HCT116 (cell line): ENCODE measurements around the gene OR2AT4. TPM values are rescaled to one million over a fixed set of nuclear protein-coding genes. Genes with fewer than 3 reads are reported as not detected.

ENCODE experiments used
- ATAC-seq: fragments of 200-7000 bp; cut with Tn5 transposase; 2 replicates; pipeline ENCODE4 v1.9.1; 2020; ENCODE audit warnings: mild to moderate bottlenecking, moderate library complexity
- BruUV-seq: library from RNA; stranded (reverse); fragments of 400-500 nt; replicated peaks from 2 replicates; lab custom pipeline; 2021; lab: Mats Ljungman, UMichigan
- CTCF ChIA-PET: fragments of 300-600 bp; sonication (Branson Sonifier 250); formaldehyde crosslinking; loops from one replicate; lab custom pipeline; 2021; ENCODE audit warnings: antibody characterized with exemption; lab: Charles Lee
- POLR2A ChIA-PET: fragments of 300-600, 350-600 bp; sonication (Branson Sonifier 250); formaldehyde crosslinking; loops from one replicate; lab custom pipeline; 2021; ENCODE audit warnings: antibody characterized with exemption; lab: Charles Lee
- RAD21 ChIA-PET, 2 experiments: fragments of 300-600 bp; sonication (Branson Sonifier 250); formaldehyde crosslinking; loops; one replicate each; lab custom pipeline; 2023; ENCODE audit warnings: low total read pairs in 2 of 2; ENCODE audit not compliant: uncharacterized antibody in 2 of 2, unreplicated experiment in 2 of 2, low non-redundant PET in 1 of 2; lab: Charles Lee
- DNase-seq: peaks from one replicate; pipeline ENCODE4 v3.0.0-alpha.2; 2010; ENCODE audit warnings: low read depth, low spot score
- H2AFZ ChIP-seq: fragments of 200-600 bp; shearing (Covaris generic), sonication (generic); 2 replicates; pipeline ENCODE4 v1.6.1; 2017; ENCODE audit warnings: low read depth, mixed run types, mixed read lengths, antibody characterized with exemption, low read length; ENCODE audit not compliant: poor library complexity, severe bottlenecking
- H3K27ac ChIP-seq: 2 replicates; pipeline ENCODE4 v1.5.1; 2012; ENCODE audit warnings: low read depth, low read length
- H3K27me3 ChIP-seq: fragments of 200-600 bp; sonication (generic); 2 replicates; pipeline ENCODE4 v1.6.1; 2016; ENCODE audit warnings: mixed run types, low read length, mixed read lengths; ENCODE audit not compliant: insufficient read depth
- H3K36me3 ChIP-seq, 2 experiments: fragments of 200-500 bp in 1 of 2; fragments of 200-600 bp in 1 of 2; sonication (Bioruptor generic) in 1 of 2; sonication (generic) in 1 of 2; 2 replicates each; pipeline versions ENCODE4 v1.5.1 to v1.6.1; 2014 to 2016; ENCODE audit warnings: low read length in 2 of 2, inconsistent platforms in 1 of 2, mixed read lengths in 1 of 2, mixed run types in 1 of 2; ENCODE audit not compliant: insufficient read depth in 2 of 2, control insufficient read depth in 1 of 2
- H3K4me1 ChIP-seq, 2 experiments: fragments of 200-600 bp in 1 of 2; sonication (generic) in 1 of 2; 2 replicates each; pipeline versions ENCODE4 v1.5.1 to v1.6.1; 2012 to 2017; ENCODE audit warnings: low read length in 2 of 2, inconsistent platforms in 1 of 2, mild to moderate bottlenecking in 1 of 2, mixed read lengths in 1 of 2, mixed run types in 1 of 2, moderate library complexity in 1 of 2; ENCODE audit not compliant: insufficient read depth in 2 of 2, control insufficient read depth in 1 of 2
- H3K4me2 ChIP-seq: fragments of 200-600 bp; sonication (generic); 2 replicates; pipeline ENCODE4 v1.6.1; 2017; ENCODE audit warnings: mixed run types, low read length, mixed read lengths
- H3K4me3 ChIP-seq, 2 experiments: fragments of 200-600 bp in 1 of 2; sonication (generic) in 1 of 2; replicated peaks in 1 of 2; 2 replicates each; pipeline ENCODE4 v1.5.1; 2011 to 2016; ENCODE audit warnings: low read length in 2 of 2, control low read depth in 1 of 2, low read depth in 1 of 2, mild to moderate bottlenecking in 1 of 2, mixed read lengths in 1 of 2, mixed run types in 1 of 2
- H3K79me2 ChIP-seq: fragments of 200-600 bp; sonication (generic); 2 replicates; pipeline ENCODE4 v1.6.1; 2017; ENCODE audit warnings: mild to moderate bottlenecking, mixed run types, low read length, moderate library complexity, mixed read lengths; ENCODE audit not compliant: insufficient read depth
- H3K9ac ChIP-seq: fragments of 200-600 bp; sonication (generic); 2 replicates; pipeline ENCODE4 v1.6.1; 2016; ENCODE audit warnings: low read length, mixed read lengths
- H3K9me2 ChIP-seq: fragments of 200-600 bp; sonication (generic), shearing (Covaris generic); 2 replicates; pipeline ENCODE4 v1.6.1; 2017; ENCODE audit warnings: mixed run types, mild to moderate bottlenecking, moderate library complexity; ENCODE audit not compliant: insufficient read depth
- H3K9me3 ChIP-seq, 2 experiments: fragments of 200-500 bp in 1 of 2; fragments of 200-600 bp in 1 of 2; sonication (Bioruptor generic) in 1 of 2; sonication (generic) in 1 of 2; 2 replicates each; pipeline ENCODE4 v1.6.1; 2014 to 2017; ENCODE audit warnings: low read length in 2 of 2, mixed read lengths in 2 of 2, inconsistent platforms in 1 of 2, low read depth in 1 of 2, mild to moderate bottlenecking in 1 of 2, mixed run types in 1 of 2, moderate library complexity in 1 of 2; ENCODE audit not compliant: control insufficient read depth in 1 of 2, insufficient read depth in 1 of 2
- H4K20me1 ChIP-seq: fragments of 200-600 bp; sonication (generic), shearing (Covaris generic); 2 replicates; pipeline ENCODE4 v1.6.1; 2017; ENCODE audit warnings: mixed run types, mild to moderate bottlenecking, moderate library complexity; ENCODE audit not compliant: insufficient read depth
- CEBPB ChIP-seq: IDR thresholded peaks from 2 replicates; pipeline ENCODE4 v1.6.1; 2012; ENCODE audit warnings: low read depth
- ELF1 ChIP-seq: IDR thresholded peaks from 2 replicates; pipeline ENCODE4 v1.6.1; 2012; ENCODE audit warnings: low read depth, borderline replicate concordance
- MAX ChIP-seq: IDR thresholded peaks from 2 replicates; pipeline ENCODE4 v1.6.1; 2012
- RAD21 ChIP-seq: IDR thresholded peaks from 2 replicates; pipeline ENCODE4 v1.6.1; 2012; ENCODE audit warnings: low read depth, mild to moderate bottlenecking
- SIN3A ChIP-seq: IDR thresholded peaks from 2 replicates; pipeline ENCODE4 v1.6.1; 2012; ENCODE audit warnings: low read depth
- ZNF274 ChIP-seq: fragments of 200-500 bp; sonication (Bioruptor generic); IDR thresholded peaks from 2 replicates; pipeline ENCODE4 v1.6.1; 2014; ENCODE audit warnings: mild to moderate bottlenecking, low read depth, low read length, inconsistent platforms
- intact Hi-C: fragments of 100-400 bp; cut with micrococcal nuclease; formaldehyde crosslinking; loops from 2 replicates; pipeline ENCODE4 v1.10.0; 2022
- total RNA-seq: library from RNA; stranded (reverse); gene quantifications from one replicate; pipeline ENCODE4 v1.2.1, GENCODE V29; 2021; ENCODE audit not compliant: unreplicated experiment
- TF ChIP-seq, protein P1 (sequence below): IDR thresholded peaks from 2 replicates; pipeline ENCODE4 v1.6.1; 2012

The OR2AT4 gene
- total RNA-seq, 1 experiment from 2014 or later = not detected

GRCh38 chr11:75084883-75085282, 11.8 kb downstream of the OR2AT4 start:
- Histone ChIP-seq H3K4me3 (no peak overlapping the region), H4K20me1 (no peaks in the 10 kb centered on the region), H3K9me2 (no peaks in the 10 kb centered on the region), H3K27me3 (no peaks in the 10 kb centered on the region), H3K27ac (no peak overlapping the region), H3K9ac (no peak overlapping the region), H3K79me2 (no peaks in the 10 kb centered on the region), H3K36me3 (no peaks in the 10 kb centered on the region), H3K4me2 (no peak overlapping the region), H3K4me1 (no peaks in the 10 kb centered on the region), H2AFZ (no peak overlapping the region), H3K9me3 (no peaks in the 10 kb centered on the region)
- ChIA-PET CTCF (no interaction called here), POLR2A (no interaction called here), RAD21 (no interaction called here)
- intact Hi-C loops = no loop called here
- no TSS peak for BruUV-seq
- ATAC-seq (no peak), DNase-seq (no peak)
- TF ChIP-seq, protein P1, sequence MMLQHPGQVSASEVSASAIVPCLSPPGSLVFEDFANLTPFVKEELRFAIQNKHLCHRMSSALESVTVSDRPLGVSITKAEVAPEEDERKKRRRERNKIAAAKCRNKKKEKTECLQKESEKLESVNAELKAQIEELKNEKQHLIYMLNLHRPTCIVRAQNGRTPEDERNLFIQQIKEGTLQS = no peak

GRCh38 chr11:75083217-75083605, 13.5 kb downstream of the OR2AT4 start:
- no peak overlapping the region for H3K4me3 ChIP-seq
- TF ChIP-seq RAD21 = no peak
- TF ChIP-seq ELF1 = no peak
- TF ChIP-seq CEBPB = no peak
- no peak for TF ChIP-seq MAX
- no peak for TF ChIP-seq SIN3A
- TF ChIP-seq ZNF274 = no peak
- no peak overlapping the region for H2AFZ ChIP-seq
- DNase-seq = no peak
- POLR2A ChIA-PET = no interaction called here
- BruUV-seq = no TSS peak
- no peaks in the 10 kb centered on the region for H3K9me3 ChIP-seq
- no peak for ATAC-seq
- RAD21 ChIA-PET = no interaction called here
- no peaks in the 10 kb centered on the region for H3K27me3 ChIP-seq
- H3K9ac ChIP-seq = no peak overlapping the region
- no peak overlapping the region for H3K27ac ChIP-seq
- no peaks in the 10 kb centered on the region for H3K79me2 ChIP-seq
- no peaks in the 10 kb centered on the region for H3K9me2 ChIP-seq
- intact Hi-C loops = no loop called here
- CTCF ChIA-PET = no interaction called here
- no peak overlapping the region for H3K4me2 ChIP-seq
- H4K20me1 ChIP-seq = no peaks in the 10 kb centered on the region
- no peaks in the 10 kb centered on the region for H3K4me1 ChIP-seq
- H3K36me3 ChIP-seq = no peaks in the 10 kb centered on the region
